PC-9 (cell line): ENCODE results near the gene ZNF444. TPM values are rescaled to one million over a fixed set of nuclear protein-coding genes. Genes with fewer than 3 reads are reported as not detected.

Source experiments
- BruUV-seq: library from RNA; stranded (reverse); fragments of 400-500 nt; replicated peaks from 2 replicates; lab custom pipeline; 2021; lab: Mats Ljungman, UMichigan
- CTCF ChIA-PET: fragments of 300-600 bp; sonication (Branson Sonifier 250); formaldehyde crosslinking; loops from one replicate; lab custom pipeline; 2022; ENCODE audit warnings: antibody characterized with exemption; lab: Charles Lee
- POLR2A ChIA-PET: fragments of 300-600 bp; sonication (Branson Sonifier 250); formaldehyde crosslinking; loops from one replicate; lab custom pipeline; 2022; ENCODE audit warnings: antibody characterized with exemption; ENCODE audit not compliant: unreplicated experiment; lab: Charles Lee
- DNase-seq, 2 experiments: peaks; one replicate each; pipeline versions ENCODE4 v3.0.0 to v3.0.0-alpha.2; 2015 to 2022; ENCODE audit warnings: mixed read lengths in 1 of 2
- H2AFZ ChIP-seq: fragments of 200-600 bp; sonication (generic); 2 replicates; pipeline ENCODE4 v1.8.1; 2017; ENCODE audit warnings: antibody characterized with exemption
- H3F3A ChIP-seq: fragments of 200-600 bp; sonication (generic); 2 replicates; pipeline ENCODE4 v1.8.1; 2017; ENCODE audit warnings: antibody characterized with exemption, mild to moderate bottlenecking, low read depth; ENCODE audit not compliant: insufficient read depth
- H3K27ac ChIP-seq: fragments of 200-600 bp; sonication (generic); 2 replicates; pipeline ENCODE4 v1.6.1; 2016; ENCODE audit warnings: mixed run types
- H3K27me3 ChIP-seq: fragments of 200-600 bp; sonication (generic); 2 replicates; pipeline ENCODE4 v1.6.1; 2016; ENCODE audit warnings: low read depth, mixed run types; ENCODE audit not compliant: insufficient read depth
- H3K36me3 ChIP-seq: fragments of 200-600 bp; sonication (generic); 2 replicates; pipeline ENCODE4 v1.6.1; 2016; ENCODE audit warnings: low read depth, mixed run types
- H3K4me1 ChIP-seq: fragments of 200-600 bp; sonication (generic); replicated peaks from 2 replicates; pipeline ENCODE4 v1.6.1; 2016; ENCODE audit warnings: mixed run types; ENCODE audit not compliant: insufficient read depth
- H3K4me2 ChIP-seq: fragments of 200-600 bp; sonication (generic); 2 replicates; pipeline ENCODE4 v1.6.1; 2017; ENCODE audit warnings: mixed run types
- H3K4me3 ChIP-seq: fragments of 200-600 bp; sonication (generic); 2 replicates; pipeline ENCODE4 v1.6.1; 2016; ENCODE audit warnings: mixed run types
- H3K79me2 ChIP-seq: fragments of 200-600 bp; sonication (generic); 2 replicates; pipeline ENCODE4 v1.6.1; 2017; ENCODE audit warnings: low read depth, mixed run types
- H3K9me2 ChIP-seq: fragments of 200-600 bp; sonication (generic); 2 replicates; pipeline ENCODE4 v1.8.1; 2017; ENCODE audit warnings: mild to moderate bottlenecking; ENCODE audit not compliant: insufficient read depth
- H3K9me3 ChIP-seq: fragments of 200-600 bp; sonication (generic); 2 replicates; pipeline ENCODE4 v1.8.1; 2016; ENCODE audit warnings: low read depth; ENCODE audit not compliant: insufficient read depth
- H4K20me1 ChIP-seq: fragments of 200-600 bp; sonication (generic); 2 replicates; pipeline ENCODE4 v1.8.1; 2017; ENCODE audit not compliant: insufficient read depth
- CTCF ChIP-seq: fragments of 200-600 bp; sonication (generic); conservative IDR thresholded peaks from 2 replicates; pipeline ENCODE4 v1.6.1; 2017; ENCODE audit warnings: mixed run types, antibody characterized with exemption, mild to moderate bottlenecking, moderate library complexity
- EZH2 ChIP-seq: fragments of 200-600 bp; sonication (generic); IDR thresholded peaks from 2 replicates; pipeline ENCODE4 v1.8.0; 2017; ENCODE audit warnings: antibody characterized with exemption, low read depth
- intact Hi-C: fragments of 100-400 bp; cut with micrococcal nuclease; formaldehyde crosslinking; loops from one replicate; pipeline ENCODE4 v1.10.0; 2022; ENCODE audit not compliant: unreplicated experiment
- total RNA-seq: library from RNA; stranded (reverse); gene quantifications from 2 replicates; pipeline ENCODE4 v1.2.3, GENCODE V29; 2021

Gene ZNF444
- total RNA-seq, 1 experiment from 2014 or later, result 50.5 TPM

- intact Hi-C loops, result loop anchor here (1.0 kb wide), 3 partner anchors 20 to 193 kb away; partner anchors contain the start of genes ZNF444 and ZSCAN5A
- H3K27ac ChIP-seq, result peak within 1 kb of the TSS; percentile 81
- TF ChIP-seq EZH2 (no peak), CTCF (no peak)
- H4K20me1 ChIP-seq, result peaks cover 34% of the 10 kb centered on the region
- H2AFZ ChIP-seq, result peak within 1 kb of the TSS; percentile 84
- peak within 1 kb of the TSS; percentile 96 for H3K4me2 ChIP-seq
- peaks cover 22% of the 10 kb centered on the region; the same call in 1 of the 2 replicates for H3F3A ChIP-seq
- ChIA-PET POLR2A (interaction anchor here (0.5 to 0.9 kb wide), 2 partner anchors 13 to 749 kb away, joined by 5 to 7 read pairs; no protein-coding TSS in a partner anchor), CTCF (interaction anchor here (0.6 kb wide), 1 partner anchor 95 kb away, joined by 4 read pairs; no protein-coding TSS in a partner anchor)
- peak; percentile 93 to 100 for DNase-seq
- peak within 1 kb of the TSS; percentile 94 for H3K4me3 ChIP-seq
- H3K79me2 ChIP-seq, result peaks cover 41% of the 10 kb centered on the region
- H3K4me1 ChIP-seq, result peaks cover 10% of the 10 kb centered on the region
- H3K9me3 ChIP-seq, result no peaks in the 10 kb centered on the region
- TSS peak; percentile 58 for BruUV-seq
- H3K27me3 ChIP-seq, result no peaks in the 10 kb centered on the region
- 0 out of 2 replicates have a peak, but pooled peaks cover 10% of the 10 kb centered on the region for H3K36me3 ChIP-seq
- no peaks in the 10 kb centered on the region for H3K9me2 ChIP-seq
Measured at GRCh38 chr19:56121180-56122167, 19.6 kb upstream of the ZNF444 start, which contains the start of gene ZNF787. Gene ZNF787 (minus strand): TSS chr19:56121295. CDS start chr19:56103217, 18,078 bp downstream.

- no peak overlapping the region for H3K27ac ChIP-seq
- H3K4me3 ChIP-seq, result no peak overlapping the region
- ChIA-PET CTCF (no interaction called here), POLR2A (no interaction called here)
- no peak overlapping the region for H2AFZ ChIP-seq
- peaks cover 22% of the 10 kb centered on the region for H3K79me2 ChIP-seq
- H3K9me2 ChIP-seq, result no peaks in the 10 kb centered on the region
- BruUV-seq, result no TSS peak
- H3K27me3 ChIP-seq, result no peaks in the 10 kb centered on the region
- 0 out of 2 replicates have a peak, but pooled peaks cover 10% of the 10 kb centered on the region for H3K36me3 ChIP-seq
- intact Hi-C loops, result no loop called here
- no peak overlapping the region for H3K4me2 ChIP-seq
- no peak for TF ChIP-seq CTCF
- TF ChIP-seq EZH2, result no peak
- H3F3A ChIP-seq, result peaks cover 22% of the 10 kb centered on the region; the same call in 1 of the 2 replicates
- peak in 1 of 2 experiments; percentile 12 for DNase-seq
- H3K9me3 ChIP-seq, result no peaks in the 10 kb centered on the region
- peaks cover 10% of the 10 kb centered on the region for H3K4me1 ChIP-seq
- H4K20me1 ChIP-seq, result peaks cover 18% of the 10 kb centered on the region
Measured at GRCh38 chr19:56123266-56123891, 17.7 kb upstream of the ZNF444 start.

GRCh38 chr19:56124578-56124977, 16.5 kb upstream of the ZNF444 start:
- CTCF ChIA-PET, result no interaction called here
- TF ChIP-seq CTCF (no peak), EZH2 (no peak)
- H3K9me2 ChIP-seq, result no peaks in the 10 kb centered on the region
- BruUV-seq, result no TSS peak
- H2AFZ ChIP-seq, result no peak overlapping the region
- H3K4me2 ChIP-seq, result no peak overlapping the region
- intact Hi-C loops, result no loop called here
- no peak overlapping the region for H3K4me3 ChIP-seq
- POLR2A ChIA-PET, result no interaction called here
- H3K27me3 ChIP-seq, result no peaks in the 10 kb centered on the region
- H3K9me3 ChIP-seq, result no peaks in the 10 kb centered on the region
- H3K79me2 ChIP-seq, result peaks cover 10% of the 10 kb centered on the region
- no peaks in the 10 kb centered on the region for H3K36me3 ChIP-seq
- peaks cover 6% of the 10 kb centered on the region for H4K20me1 ChIP-seq
- H3K4me1 ChIP-seq, result peaks cover 2% of the 10 kb centered on the region
- H3K27ac ChIP-seq, result no peak overlapping the region
- DNase-seq, result peak in 1 of 2 experiments; percentile 18
- peaks cover 14% of the 10 kb centered on the region; the same call in 1 of the 2 replicates for H3F3A ChIP-seq
